GM19372 (cell line): ENCODE measurements around the gene HSPA12A.

Source experiments
- ATAC-seq: cut with Tn5 transposase; IDR thresholded peaks from one replicate; pipeline ENCODE4 v1.9.1; 2021; ENCODE audit warnings: mild to moderate bottlenecking, low read depth, moderate library complexity; ENCODE audit not compliant: unreplicated experiment

The HSPA12A gene

DNA sequence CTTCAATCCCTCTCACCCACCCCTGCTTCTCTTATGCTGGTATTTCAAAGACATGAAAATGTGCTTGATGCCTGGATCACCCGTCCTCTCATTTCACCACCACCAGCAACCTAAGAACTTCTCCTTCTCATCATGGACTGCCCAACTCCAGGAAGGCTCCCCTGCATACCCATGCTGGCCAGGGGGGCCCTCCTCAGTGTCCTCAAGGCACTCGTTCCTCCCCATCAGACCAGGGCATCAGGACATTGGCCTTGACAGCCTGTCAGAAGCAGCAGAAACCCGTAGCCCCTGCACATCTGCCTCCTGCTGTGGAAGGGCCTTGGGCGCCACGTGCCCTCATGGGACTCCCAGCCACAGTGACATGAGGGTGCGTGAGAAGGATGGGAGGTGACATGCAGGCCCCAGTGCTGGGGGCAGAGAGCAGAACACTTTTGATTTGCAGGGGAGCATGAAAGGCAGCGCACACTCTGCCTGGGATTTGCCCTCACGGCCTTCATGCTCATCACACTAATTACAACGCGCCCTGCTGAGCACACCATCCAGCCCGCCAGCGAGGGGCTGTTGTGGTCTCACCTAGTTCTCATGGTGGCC lies 1.9 kb upstream of the HSPA12A start:
- no peak for ATAC-seq

- no peak for ATAC-seq
Measured at GRCh38 chr10:116743266-116744064, 1.1 kb upstream of the HSPA12A start.

GRCh38 chr10:116741391-116742351 lies 695 bp downstream of the HSPA12A start:
- peak; percentile 7 for ATAC-seq

DNA sequence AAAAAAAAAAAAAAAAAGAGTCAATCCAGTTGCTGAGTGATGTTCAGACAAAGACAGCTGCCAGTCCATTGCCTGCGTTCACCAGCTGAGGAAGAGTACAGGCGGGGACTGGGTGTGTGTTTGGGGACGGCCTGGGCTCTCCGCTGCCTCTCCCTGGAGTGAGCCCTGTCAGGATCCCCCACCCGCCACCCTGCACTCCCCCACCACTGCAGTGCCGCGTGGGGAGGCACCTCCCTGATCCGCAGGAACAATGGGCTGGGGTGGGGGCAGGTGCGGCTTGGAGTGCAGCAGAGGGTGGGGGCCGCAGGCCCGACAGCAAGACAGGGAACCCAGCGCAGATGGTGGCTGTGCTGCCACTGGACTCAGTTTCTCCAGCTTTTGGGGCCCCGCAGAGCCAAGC lies 1.4 kb downstream of the HSPA12A start:
- ATAC-seq: no peak

- ATAC-seq: no peak
Measured at GRCh38 chr10:116738339-116738738, 4.0 kb downstream of the HSPA12A start.

GRCh38 chr10:116737627-116738327 lies 4.6 kb downstream of the HSPA12A start:
- ATAC-seq: no peak

DNA sequence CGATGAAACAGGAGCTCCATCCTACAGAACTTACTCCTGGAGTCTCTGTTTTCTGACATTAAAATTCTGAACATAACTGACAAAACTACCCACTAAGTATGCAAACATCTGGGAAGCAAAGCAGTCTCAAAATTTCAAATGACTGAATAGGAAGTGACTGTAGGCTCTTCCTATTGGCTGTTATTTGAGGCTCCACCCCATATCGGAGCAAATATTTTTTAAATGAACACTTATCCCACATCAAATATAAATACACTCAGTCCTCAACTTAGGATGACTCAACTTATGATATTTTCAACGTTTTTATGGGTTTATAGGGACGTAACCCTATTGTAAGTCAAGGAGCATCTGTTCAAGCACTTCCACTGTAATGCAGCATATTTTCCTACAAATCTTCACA lies 8.8 kb downstream of the HSPA12A start:
- no peak for ATAC-seq

- ATAC-seq: no peak
Measured at GRCh38 chr10:116732573-116732972, 9.8 kb downstream of the HSPA12A start.

DNA sequence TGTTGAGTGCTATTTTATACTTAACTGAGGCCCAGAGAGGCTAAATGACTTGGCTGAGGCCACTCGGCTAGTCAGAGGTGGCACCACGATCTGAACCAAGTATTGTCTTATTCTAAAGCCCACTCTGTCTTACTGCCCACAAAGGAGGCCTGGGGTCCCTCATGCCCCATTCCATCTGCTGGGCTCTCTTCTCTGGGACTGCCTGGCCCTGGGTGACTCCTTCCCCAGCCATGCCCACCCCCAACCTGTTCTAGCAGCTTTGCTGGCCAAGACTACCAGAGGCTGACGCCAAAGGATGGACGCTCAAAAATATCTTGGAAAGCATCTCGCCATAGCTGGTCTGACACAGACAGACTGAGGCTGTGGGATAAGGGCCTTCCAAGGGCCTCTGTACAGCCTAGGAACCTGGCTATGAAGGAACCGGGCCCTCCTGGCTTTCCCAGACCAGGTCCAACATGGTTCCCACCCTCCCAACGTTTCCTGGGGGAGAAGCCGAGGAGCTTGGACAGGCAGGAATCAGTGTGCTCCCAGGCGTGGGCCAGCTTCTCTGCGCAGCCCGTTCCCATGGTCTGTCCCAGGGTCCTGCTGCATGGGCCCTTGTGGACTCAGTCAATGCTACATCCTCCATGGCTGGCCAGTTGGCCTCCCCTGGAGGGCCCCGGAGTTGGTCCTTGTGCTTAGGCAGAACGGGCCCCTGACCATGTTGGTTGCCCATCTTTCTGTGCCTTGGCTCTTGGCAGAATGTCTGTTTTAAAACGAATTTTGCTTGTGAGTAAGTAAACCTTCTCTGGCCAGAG lies 11.7 kb downstream of the HSPA12A start:
- no peak for ATAC-seq

GRCh38 chr10:116729243-116729642 lies 13.1 kb downstream of the HSPA12A start:
- no peak for ATAC-seq

DNA sequence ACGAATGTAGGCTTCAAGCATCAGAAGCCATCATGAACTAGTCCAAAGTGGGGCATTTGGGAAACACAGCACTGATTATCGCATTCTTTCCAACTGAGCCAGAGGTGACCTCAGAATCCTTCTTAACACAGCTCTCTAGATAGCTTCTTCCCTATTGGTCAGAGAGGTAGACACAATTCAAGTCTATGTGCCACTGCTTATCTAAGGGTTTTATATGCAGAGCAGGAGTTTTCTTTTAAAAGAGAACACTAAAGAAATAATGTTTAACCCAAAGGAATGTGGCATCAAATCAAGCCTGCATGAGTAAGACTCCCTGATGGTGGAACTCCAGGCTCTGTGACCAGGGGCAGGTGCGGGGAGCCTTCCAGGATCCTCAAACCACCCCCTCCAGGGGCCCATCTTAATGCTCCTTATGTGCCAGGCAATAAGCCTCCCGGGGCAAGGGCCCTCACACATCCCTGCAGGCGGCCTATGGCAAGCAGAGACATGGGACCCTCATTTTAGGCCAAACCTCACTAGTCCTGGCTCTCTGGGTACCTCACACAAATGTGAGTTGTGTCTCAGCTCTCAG lies 13.8 kb downstream of the HSPA12A start:
- ATAC-seq: no peak

DNA sequence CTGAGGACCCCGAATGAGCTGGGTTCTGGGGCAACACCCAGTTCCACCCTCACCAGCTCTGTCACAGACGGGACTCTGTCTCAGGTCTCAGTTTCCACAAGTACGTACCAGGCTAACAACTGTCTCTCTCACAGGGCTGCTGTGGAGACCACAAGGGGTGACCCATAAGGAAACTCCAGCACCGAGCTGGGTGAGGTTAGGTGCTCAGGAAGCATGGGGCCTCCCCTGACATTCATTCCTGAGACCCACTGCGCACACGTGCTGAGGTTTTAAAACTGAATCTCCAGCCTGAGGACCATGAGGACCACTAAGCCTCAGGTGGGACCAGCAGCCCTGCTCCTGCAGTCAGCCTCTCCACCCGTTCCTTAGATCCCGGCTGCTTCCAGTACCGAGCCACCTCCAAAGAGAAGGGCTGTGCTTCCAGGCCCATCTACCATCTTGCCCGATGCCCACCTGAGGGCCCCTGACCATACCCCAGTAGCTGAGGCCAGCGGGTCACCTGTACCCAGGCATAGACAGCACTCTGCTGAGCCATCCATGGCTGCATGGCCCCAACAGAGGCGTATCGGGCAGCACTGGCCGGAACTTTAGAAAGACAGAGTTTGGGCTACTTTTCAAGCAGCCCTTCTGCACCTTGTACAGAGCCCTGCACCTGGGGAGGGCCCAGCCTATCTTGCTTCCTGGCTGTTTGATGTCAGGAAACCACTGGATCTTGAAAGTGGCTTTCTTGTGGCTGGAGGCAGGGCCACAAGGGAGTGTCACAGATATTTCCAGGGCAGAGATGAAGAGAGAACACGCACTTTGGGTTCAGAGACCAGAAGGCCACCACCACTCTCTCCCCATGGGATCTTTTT lies 18.7 kb downstream of the HSPA12A start:
- no peak for ATAC-seq

DNA sequence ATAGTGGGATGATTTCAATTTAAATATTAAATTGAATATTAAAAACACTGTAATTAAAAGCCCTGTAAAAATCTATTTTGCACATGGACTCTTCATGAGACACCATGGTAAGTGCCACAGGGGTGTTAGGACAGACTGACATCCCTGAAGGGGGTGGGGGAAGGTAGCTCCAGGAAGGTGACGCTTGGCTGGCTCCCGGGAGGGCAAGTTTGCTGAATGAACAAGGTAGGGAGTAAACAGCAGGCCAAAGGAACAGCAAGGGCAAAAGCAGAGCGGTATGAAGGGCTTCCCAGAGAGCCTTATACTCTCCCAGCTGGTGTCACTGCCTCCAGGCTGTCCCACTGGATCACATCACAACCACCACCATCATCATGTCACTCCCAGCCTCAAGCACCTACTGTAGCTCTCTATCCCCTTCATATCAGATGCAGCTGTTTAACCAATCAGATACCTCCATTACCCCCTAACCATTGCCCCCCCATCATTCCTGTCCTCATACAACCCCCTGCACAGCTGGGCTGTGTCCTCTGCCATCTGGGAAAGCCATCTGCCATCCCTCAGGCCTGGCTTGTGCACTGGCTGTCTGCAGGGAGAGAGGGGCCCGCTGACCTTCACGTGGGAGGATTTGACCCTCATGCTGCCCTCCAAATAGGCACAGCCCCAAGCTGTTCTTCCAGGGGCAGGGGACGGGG lies 19.5 kb downstream of the HSPA12A start:
- no peak for ATAC-seq

DNA sequence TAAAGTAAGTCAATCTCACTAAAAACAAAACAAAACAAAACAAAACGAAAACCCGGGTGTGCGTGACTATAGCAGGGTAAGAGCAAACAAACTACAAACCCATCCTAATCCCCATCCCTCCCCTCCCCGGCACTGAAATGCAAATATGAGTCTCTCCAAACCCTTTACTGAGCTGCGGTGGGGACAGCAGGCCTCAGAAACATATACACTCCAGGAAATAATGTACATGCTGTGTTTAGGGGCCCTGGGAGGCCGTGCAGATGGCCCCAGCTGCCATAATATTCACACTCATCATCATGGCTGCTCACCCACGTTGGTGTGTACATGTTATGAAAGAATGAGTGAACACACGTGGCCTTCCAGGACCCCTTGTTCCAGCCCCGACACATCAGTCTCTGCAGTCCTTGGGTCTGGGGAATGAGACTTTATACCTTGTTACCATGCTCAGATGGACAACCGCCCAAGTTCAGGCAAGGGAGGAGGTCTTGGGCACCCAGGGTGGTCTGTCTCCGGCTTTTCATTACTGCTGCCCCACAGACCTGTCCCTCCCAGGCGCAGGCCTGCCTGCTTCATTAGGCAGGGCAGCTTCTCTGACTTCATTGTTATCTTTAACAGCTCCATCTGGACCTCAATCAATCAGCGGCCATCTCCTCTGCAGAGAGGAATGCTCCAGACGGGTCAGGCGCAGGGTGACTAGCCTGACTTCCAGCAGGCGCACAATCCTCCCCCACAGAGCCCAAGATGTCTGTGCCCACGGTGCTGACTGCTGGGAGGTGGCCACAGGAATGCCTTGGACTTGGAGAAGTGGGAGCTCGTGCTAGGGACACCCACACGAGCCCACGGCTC lies 20.6 kb downstream of the HSPA12A start:
- no peak for ATAC-seq

DNA sequence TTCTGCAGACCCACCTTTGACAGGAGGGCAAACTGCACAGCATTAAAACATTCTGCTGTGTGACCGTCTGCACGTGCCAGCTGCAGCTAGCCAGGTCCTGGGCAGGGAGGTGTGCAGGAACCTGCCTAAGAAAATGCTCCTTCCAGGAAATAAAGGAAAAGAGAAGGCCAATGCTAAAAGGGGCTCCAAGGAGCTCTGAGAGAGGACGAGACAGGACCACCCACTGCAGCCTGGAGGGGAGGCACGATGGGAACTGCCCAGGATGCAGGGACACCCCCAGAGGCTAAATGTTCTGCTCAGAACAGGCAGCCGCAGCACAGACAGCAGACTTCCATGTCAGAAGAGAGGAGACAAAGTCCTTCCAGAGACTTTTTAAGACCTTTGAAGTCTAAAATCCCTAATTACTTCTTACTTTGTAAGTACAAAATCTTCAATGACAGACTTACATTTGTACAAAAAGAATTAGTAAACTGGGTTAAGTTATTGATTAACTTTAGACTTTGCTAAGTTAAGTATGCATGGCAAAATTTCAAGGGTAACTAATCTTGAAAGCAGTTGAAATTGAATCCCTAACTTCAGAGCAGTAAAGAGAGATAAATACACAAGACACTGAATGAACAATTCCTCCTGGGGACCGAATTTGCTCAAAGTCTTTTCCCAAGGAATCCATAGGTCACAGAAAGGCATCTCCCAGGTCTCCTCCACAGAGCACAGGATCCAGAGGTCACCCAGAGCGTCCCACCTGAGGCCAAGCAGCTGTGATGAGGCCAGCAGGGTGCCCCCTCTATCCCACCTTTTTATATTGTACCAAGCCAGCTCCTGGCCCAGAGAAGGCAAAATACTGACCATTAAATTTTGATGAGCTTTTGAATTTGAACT lies 21.5 kb downstream of the HSPA12A start:
- ATAC-seq: no peak

DNA sequence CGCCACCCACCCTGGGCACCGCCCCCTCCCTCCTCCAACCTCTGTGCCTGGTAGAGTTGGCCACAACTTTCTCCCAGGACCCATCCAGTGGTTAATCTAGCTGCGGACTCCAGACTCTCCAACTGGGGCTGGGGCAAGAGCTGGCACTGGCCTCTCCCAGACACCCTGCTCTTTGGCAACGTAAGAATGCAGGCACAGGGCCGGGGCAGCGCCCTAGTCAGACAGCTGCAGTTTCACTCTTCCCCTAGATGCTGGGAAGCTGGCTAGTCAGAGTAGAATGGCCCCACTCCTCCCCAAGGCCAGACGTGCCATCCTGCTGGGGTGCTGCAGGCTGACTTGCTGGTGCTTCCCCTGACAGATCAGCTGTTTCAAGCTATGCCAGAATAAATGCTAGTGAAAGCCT lies 22.1 kb downstream of the HSPA12A start:
- no peak for ATAC-seq
